ENCODE data around the gene PTCD2. TPM values are rescaled to one million over a fixed set of nuclear protein-coding genes. Genes with fewer than 3 reads are reported as not detected.

PTCD2 gene, protein sequence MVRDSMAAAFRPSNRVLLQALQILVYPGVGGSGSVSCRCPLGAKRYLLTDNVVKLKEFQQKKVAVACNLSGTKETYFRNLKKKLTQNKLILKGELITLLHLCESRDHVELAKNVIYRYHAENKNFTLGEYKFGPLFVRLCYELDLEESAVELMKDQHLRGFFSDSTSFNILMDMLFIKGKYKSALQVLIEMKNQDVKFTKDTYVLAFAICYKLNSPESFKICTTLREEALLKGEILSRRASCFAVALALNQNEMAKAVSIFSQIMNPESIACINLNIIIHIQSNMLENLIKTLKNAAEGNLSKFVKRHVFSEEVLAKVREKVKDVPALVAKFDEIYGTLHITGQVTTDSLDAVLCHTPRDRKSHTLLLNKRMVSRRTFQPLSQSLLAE
- total RNA-seq: 18.2 TPM
- long read RNA-seq, full-length matches to known transcripts: 21 of 23 reads
- long read RNA-seq, partial matches to known transcripts: 0 of 23 reads
- long read RNA-seq, other reads (novel, unspliced or antisense): 2 of 23 reads

DNA sequence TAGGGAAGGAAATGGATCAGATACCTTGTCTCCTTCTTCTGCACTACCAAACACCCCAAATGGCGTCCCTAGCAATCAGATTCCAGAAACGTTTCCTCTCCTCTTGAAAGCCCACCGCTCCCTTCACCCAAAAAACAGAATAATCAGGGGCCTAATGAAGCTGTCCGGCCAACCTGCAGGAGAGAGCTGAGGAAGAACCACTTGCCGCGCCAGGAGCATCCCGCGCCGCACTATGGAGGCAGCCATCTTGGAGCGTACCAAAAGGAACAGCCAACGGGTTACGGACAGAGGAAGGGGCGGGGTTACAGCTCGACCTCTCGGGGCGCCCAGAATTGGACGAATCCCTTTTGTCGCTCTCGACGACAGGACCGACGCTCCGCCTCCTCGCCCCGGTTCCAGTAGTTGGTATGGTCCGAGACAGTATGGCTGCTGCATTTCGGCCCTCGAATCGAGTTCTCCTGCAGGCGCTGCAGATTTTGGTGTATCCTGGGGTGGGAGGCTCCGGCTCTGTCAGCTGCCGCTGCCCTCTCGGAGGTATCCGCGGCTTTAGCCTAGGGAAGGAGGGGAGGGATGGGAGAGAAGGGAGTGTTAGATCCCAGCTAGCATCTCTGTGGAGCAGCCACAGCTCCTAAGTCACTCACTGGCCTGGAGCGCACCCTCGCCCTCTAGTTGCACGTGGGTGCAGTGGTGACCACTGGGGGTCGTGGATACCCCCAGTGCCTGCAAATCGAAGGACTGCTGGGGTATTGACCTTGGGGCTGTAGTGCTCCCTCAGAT is at the start of gene PTCD2, which contains the start of gene MRPS27:
PTCD2 (plus strand) TSS at position 398 of the 777 bp plus-strand sequence; CDS start at position 408, 10 bp downstream.
MRPS27 (minus strand) TSS at position 265 of the 777 bp plus-strand sequence; CDS start at position 246, 19 bp downstream.
- peak; percentile 96 for DNase-seq
- H3K36me3 ChIP-seq: peaks cover 33% of the 10 kb centered on the region
- intact Hi-C loops (cut with micrococcal nuclease): no loop called here
- H3K27ac ChIP-seq (replicated peaks): peak within 1 kb of the TSS; percentile 83
- TF ChIP-seq, protein P1, sequence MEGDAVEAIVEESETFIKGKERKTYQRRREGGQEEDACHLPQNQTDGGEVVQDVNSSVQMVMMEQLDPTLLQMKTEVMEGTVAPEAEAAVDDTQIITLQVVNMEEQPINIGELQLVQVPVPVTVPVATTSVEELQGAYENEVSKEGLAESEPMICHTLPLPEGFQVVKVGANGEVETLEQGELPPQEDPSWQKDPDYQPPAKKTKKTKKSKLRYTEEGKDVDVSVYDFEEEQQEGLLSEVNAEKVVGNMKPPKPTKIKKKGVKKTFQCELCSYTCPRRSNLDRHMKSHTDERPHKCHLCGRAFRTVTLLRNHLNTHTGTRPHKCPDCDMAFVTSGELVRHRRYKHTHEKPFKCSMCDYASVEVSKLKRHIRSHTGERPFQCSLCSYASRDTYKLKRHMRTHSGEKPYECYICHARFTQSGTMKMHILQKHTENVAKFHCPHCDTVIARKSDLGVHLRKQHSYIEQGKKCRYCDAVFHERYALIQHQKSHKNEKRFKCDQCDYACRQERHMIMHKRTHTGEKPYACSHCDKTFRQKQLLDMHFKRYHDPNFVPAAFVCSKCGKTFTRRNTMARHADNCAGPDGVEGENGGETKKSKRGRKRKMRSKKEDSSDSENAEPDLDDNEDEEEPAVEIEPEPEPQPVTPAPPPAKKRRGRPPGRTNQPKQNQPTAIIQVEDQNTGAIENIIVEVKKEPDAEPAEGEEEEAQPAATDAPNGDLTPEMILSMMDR (IDR thresholded peaks at IDR 0.05; ENCODE audit: borderline replicate concordance): peak; percentile 22
- H3K9me3 ChIP-seq (replicated peaks): no peaks in the 10 kb centered on the region
- no peaks in the 10 kb centered on the region for H3K27me3 ChIP-seq (ENCODE audit: low read depth)
- H3K4me1 ChIP-seq: peaks cover 33% of the 10 kb centered on the region
- peak within 1 kb of the TSS; percentile 91 for H3K4me3 ChIP-seq

DNA sequence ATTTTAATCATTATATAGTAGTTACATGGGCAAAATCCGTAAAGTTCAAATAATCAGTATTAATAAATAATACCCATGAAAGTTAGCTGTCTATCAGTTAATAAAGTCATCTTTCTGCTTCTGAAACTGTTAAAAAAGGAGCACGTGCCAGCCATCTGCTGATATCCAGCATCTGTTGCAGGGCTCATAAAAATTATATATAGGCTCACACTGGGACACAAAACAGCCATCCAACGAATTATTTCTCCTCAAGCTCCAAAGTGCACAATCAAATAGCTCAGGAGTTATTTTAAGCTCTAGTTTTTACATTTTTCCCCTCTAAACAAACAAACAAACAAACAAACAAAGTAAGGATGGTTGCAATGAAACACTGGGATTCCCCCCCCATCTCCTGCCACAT is 48.5 kb upstream of the PTCD2 start:
- Histone ChIP-seq H3K4me1 (peaks cover 32% of the 10 kb centered on the region), H3K4me3 (no peak overlapping the region), H3K27me3 (ENCODE audit: low read depth) (no peaks in the 10 kb centered on the region), H3K9me3 (replicated peaks) (peaks cover 11% of the 10 kb centered on the region), H3K27ac (replicated peaks) (no peak overlapping the region), H3K36me3 (peaks cover 7% of the 10 kb centered on the region)
- DNase-seq: no peak
- intact Hi-C loops (cut with micrococcal nuclease): no loop called here
- TF ChIP-seq, protein P1 (IDR thresholded peaks at IDR 0.05; ENCODE audit: borderline replicate concordance): no peak

DNA sequence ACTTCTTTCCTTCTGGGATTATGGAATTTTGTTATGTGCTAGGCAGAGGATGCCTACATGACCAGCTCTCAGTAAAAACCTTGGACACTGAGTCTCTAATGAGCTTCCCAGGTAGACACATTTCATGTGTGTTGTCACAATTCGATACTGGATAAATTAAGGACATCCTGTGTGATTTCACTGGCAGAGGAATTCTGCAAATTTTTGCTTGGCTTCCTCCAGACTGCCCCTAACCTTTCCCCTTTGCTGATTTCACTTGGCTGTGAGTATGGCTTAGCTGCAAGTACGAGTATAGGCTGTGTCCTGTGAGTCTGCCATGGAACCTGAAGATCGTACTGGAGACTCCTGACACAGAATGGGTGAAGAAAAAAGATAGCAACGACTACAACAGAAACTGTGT is 47.8 kb upstream of the PTCD2 start:
- TF ChIP-seq, protein P1 (IDR thresholded peaks at IDR 0.05; ENCODE audit: borderline replicate concordance): no peak
- H3K27me3 ChIP-seq (ENCODE audit: low read depth): no peaks in the 10 kb centered on the region
- DNase-seq: no peak
- no peak overlapping the region for H3K27ac ChIP-seq (replicated peaks)
- no peak overlapping the region for H3K4me3 ChIP-seq
- H3K9me3 ChIP-seq (replicated peaks): peaks cover 11% of the 10 kb centered on the region
- intact Hi-C loops (cut with micrococcal nuclease): no loop called here
- peaks cover 32% of the 10 kb centered on the region for H3K4me1 ChIP-seq
- peaks cover 7% of the 10 kb centered on the region for H3K36me3 ChIP-seq

DNA sequence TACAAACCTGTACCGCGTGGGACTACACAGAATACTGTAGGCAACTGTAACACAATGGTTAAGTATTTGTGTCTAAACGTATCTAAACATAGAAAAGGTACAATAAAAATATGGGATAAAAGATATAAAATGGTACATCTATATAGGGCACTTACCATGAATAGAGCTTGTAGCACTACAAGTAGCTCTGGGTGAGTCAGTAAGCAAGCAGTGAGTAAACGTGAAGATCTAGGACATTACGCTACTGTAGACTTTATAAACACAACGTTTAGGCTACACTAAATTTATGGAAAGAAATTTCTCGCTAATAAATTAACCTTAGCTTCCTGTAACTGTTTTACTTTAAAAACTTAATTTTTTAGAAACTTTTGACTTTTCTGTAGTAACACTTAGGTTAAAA is 46.6 kb upstream of the PTCD2 start:
- peaks cover 11% of the 10 kb centered on the region for H3K9me3 ChIP-seq (replicated peaks)
- no peak overlapping the region for H3K27ac ChIP-seq (replicated peaks)
- intact Hi-C loops (cut with micrococcal nuclease): no loop called here
- no peak overlapping the region for H3K4me3 ChIP-seq
- no peak for DNase-seq
- no peaks in the 10 kb centered on the region for H3K27me3 ChIP-seq (ENCODE audit: low read depth)
- H3K36me3 ChIP-seq: peaks cover 7% of the 10 kb centered on the region
- H3K4me1 ChIP-seq: peaks cover 22% of the 10 kb centered on the region
- TF ChIP-seq, protein P1 (IDR thresholded peaks at IDR 0.05; ENCODE audit: borderline replicate concordance): no peak

DNA sequence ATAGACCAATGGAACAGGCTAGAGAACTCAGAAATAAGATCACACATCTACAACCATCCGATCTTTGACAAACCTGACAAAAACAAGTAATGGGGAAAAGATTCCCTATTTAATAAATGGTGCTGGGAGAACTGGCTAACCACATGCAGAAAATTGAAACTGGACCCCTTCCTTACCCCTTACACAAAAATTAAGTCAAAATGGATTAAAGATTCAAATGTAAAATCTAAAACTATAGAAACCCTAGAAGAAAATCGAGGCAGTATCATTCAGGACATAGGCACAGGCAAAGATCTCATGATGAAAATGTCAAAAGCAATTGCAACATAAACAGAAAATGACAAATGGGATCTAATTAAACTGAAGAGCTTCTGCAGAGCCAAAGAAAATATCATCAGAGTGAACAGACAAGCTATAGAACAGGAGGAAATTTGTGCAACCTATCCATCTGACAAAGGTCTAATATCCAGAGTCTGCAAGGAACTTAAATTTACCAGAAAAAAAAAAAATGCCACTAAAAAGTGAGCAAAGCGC is 43.9 kb upstream of the PTCD2 start:
- H3K9me3 ChIP-seq (replicated peaks): peaks cover 11% of the 10 kb centered on the region
- H3K4me1 ChIP-seq: peaks cover 27% of the 10 kb centered on the region
- TF ChIP-seq, protein P1 (IDR thresholded peaks at IDR 0.05; ENCODE audit: borderline replicate concordance): no peak
- peaks cover 7% of the 10 kb centered on the region for H3K36me3 ChIP-seq
- intact Hi-C loops (cut with micrococcal nuclease): no loop called here
- no peak for DNase-seq
- H3K27ac ChIP-seq (replicated peaks): no peak overlapping the region
- no peak overlapping the region for H3K4me3 ChIP-seq
- no peaks in the 10 kb centered on the region for H3K27me3 ChIP-seq (ENCODE audit: low read depth)
